Measurements from ENCODE around the gene RRAGB. TPM values are rescaled to one million over a fixed set of nuclear protein-coding genes. Genes with fewer than 3 reads are reported as not detected.

Gene RRAGB
- total and polyA plus RNA-seq, 2 of the 4 experiments (the other 2 are of a cell fraction) = 9.1 to 15.1 TPM

- Histone ChIP-seq H2AFZ (replicated peaks; ENCODE audit: low read length, poor library complexity) (no peak overlapping the region), H3K14ac (replicated peaks; ENCODE audit: low read depth, low read length) (no peak overlapping the region), H3K4me3 (ENCODE audit: insufficient read depth, low read depth, low read length) (no peak overlapping the region), H3K23ac (ENCODE audit: low read depth, low read length) (no peak overlapping the region), H3K9ac (ENCODE audit: low read depth, low read length) (no peak overlapping the region), H3K27me3 (ENCODE audit: control insufficient read depth, insufficient read depth, low read length) (no peaks in the 10 kb centered on the region), H3K4me1 (ENCODE audit: control insufficient read depth, insufficient read depth, low read length) (no peaks in the 10 kb centered on the region), H3K27ac (ENCODE audit: insufficient read depth, low read length) (no peak overlapping the region), H2BK15ac (ENCODE audit: low read depth, low read length) (no peak overlapping the region), H2BK20ac (ENCODE audit: low read depth, low read length) (no peak overlapping the region), H4K5ac (ENCODE audit: low read depth, low read length) (no peak overlapping the region), H3K79me1 (ENCODE audit: low read depth in 1 of 2, low read length in 2 of 2) (no peaks in the 10 kb centered on the region), H4K91ac (ENCODE audit: insufficient read depth, low read depth, low read length) (no peak overlapping the region), H4K8ac (ENCODE audit: low read depth in 2 of 2, low read length in 2 of 2) (no peak overlapping the region), H2AK9ac (replicated peaks; ENCODE audit: low read depth, low read length, poor library complexity) (no peak overlapping the region), H3K4ac (ENCODE audit: low read depth, low read length) (no peak overlapping the region), H3K9me3 (ENCODE audit: control insufficient read depth, insufficient read depth, low read length) (no peaks in the 10 kb centered on the region), H2BK120ac (ENCODE audit: low read depth, low read length) (no peak overlapping the region), H3K18ac (ENCODE audit: low read depth, low read length) (no peak overlapping the region), H3K9me1 (ENCODE audit: insufficient read depth, low read length) (no peaks in the 10 kb centered on the region; the same call in 1 of the 2 replicates), H3K4me2 (ENCODE audit: low read depth, low read length) (no peak overlapping the region), H2BK5ac (ENCODE audit: low read depth, low read length, poor library complexity, severe bottlenecking) (no peak overlapping the region), H4K20me1 (ENCODE audit: insufficient read depth, low read length) (no peaks in the 10 kb centered on the region), H2AK5ac (ENCODE audit: low read depth, low read length) (no peak overlapping the region), H3K36me3 (ENCODE audit: control insufficient read depth, insufficient read depth, low read length) (peaks cover 2% of the 10 kb centered on the region; the same call in 1 of the 2 replicates), H3K56ac (ENCODE audit: extremely low read depth, insufficient read depth, low read length) (no peak overlapping the region)
- ChIA-PET POLR2A (ENCODE audit: unreplicated experiment) (no interaction called here), CTCF (no interaction called here)
- ATAC-seq (ENCODE audit: low read depth) (no peak), DNase-seq (no peak)
- in situ Hi-C loops (cut with MboI; ENCODE audit: low sequenced_read_pairs) = no loop called here
- intact Hi-C loops (cut with micrococcal nuclease) = no loop called here
- dilution Hi-C loops (cut with HindIII; ENCODE audit: low sequenced_read_pairs, unreplicated experiment) = no loop called here
- BruUV-seq (replicated peaks) = no TSS peak
- no CpG with 5 or more reads among the region's 1 CpG for WGBS, 2 experiments (ENCODE audit: extremely low coverage in 2 of 2, insufficient read length in 1 of 2)
- TF ChIP-seq CEBPB (IDR thresholded peaks at IDR 0.05; ENCODE audit: low read depth, low read length) (no peak), RAD21 (IDR thresholded peaks at IDR 0.05; ENCODE audit: low read length) (no peak), NFE2L2 (IDR thresholded peaks at IDR 0.05; ENCODE audit: low read depth, low read length) (no peak), ELK1 (IDR thresholded peaks at IDR 0.05; ENCODE audit: borderline replicate concordance, low read depth, low read length) (no peak), MXI1 (IDR thresholded peaks at IDR 0.05; ENCODE audit: borderline replicate concordance, low read depth, low read length) (no peak), MAFK (IDR thresholded peaks at IDR 0.05; ENCODE audit: low read depth, low read length) (no peak), SMC3 (IDR thresholded peaks at IDR 0.05; ENCODE audit: low read depth, low read length) (no peak), RCOR1 (IDR thresholded peaks at IDR 0.05; ENCODE audit: insufficient replicate concordance, low read length) (no peak), CHD1 (IDR thresholded peaks at IDR 0.05; ENCODE audit: low read depth, low read length) (no peak)
Observed at GRCh38 chrX:55750256-55750655, 32.7 kb downstream of the RRAGB start.
